Testis (tissue), 2 donors: Measurements from ENCODE around the gene ADH5.
A peak's percentile ranks its signal among the peaks of the same experiment; 100 is the strongest.

ENCODE experiments used
- POLR2A ChIP-seq: fragments of 450-650 bp; IDR thresholded peaks from one replicate; pipeline ENCODE4 v1.6.1; 2017; ENCODE audit warnings: antibody characterized with exemption, mild to moderate bottlenecking, moderate library complexity
- TF ChIP-seq, protein P1 (sequence below), 3 experiments: fragments of 450-650 bp in 2 of 3; fragments of 200-600 bp in 1 of 3; sonication (generic) in 1 of 3; IDR thresholded peaks; one replicate each; pipeline ENCODE4 v1.5.1; 2016 to 2019; ENCODE audit warnings: antibody characterized with exemption in 3 of 3, mild to moderate bottlenecking in 2 of 3, moderate library complexity in 1 of 3

DNA sequence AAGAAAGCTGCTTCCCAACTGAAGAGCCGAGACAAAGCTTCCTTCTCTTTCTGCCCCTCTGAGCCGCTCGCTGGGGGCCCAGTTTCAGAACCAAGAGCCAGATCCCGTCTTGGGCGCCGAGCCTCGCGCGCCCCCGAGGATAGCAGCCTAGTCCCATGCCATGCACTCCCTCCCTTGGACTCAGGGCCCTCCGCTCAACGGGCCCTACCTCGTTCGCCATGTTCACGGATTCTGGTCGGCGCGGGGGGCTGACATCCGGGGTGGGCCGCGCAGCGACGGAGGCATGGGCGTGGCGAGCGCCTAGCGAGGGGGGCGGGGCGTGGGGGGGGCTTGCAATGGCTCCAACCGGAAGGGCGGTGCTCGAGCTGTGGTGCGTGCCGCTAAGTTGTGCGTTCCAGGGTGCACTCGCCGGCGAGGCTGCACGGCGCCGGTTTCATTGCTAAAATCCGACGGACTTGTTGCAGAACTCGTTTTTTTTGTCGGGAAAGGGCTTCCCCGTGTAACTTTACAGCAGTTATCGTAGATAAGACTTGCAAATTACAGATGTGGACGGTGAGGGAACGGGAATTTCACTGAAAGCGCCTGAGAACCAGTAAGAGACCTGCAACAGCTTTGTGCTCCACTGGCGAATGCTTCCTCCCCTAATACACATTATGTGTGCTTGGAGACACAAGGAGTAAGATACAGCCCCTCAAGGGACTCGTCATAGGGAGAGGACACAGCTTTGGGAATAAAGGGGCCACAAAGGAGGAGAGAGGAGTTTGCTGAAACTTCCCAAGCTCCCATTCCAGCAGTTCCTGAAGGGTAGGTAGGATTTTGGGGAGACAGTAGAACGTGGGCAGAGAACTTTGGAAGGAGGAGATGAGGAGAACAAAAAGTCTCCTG lies at the start of gene ADH5:
- TF ChIP-seq, protein P1, sequence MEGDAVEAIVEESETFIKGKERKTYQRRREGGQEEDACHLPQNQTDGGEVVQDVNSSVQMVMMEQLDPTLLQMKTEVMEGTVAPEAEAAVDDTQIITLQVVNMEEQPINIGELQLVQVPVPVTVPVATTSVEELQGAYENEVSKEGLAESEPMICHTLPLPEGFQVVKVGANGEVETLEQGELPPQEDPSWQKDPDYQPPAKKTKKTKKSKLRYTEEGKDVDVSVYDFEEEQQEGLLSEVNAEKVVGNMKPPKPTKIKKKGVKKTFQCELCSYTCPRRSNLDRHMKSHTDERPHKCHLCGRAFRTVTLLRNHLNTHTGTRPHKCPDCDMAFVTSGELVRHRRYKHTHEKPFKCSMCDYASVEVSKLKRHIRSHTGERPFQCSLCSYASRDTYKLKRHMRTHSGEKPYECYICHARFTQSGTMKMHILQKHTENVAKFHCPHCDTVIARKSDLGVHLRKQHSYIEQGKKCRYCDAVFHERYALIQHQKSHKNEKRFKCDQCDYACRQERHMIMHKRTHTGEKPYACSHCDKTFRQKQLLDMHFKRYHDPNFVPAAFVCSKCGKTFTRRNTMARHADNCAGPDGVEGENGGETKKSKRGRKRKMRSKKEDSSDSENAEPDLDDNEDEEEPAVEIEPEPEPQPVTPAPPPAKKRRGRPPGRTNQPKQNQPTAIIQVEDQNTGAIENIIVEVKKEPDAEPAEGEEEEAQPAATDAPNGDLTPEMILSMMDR (IDR thresholded peaks at IDR 0.05) = no peak
- TF ChIP-seq POLR2A = peak; percentile 41
